Stimulated activated naive CD4-positive, alpha-beta T cell (primary cell): ENCODE measurements around the gene BMERB1.
"Not testable (repeated sequence)": the region's sequence is repeated elsewhere in the genome, so short reads cannot be mapped to it uniquely, and the experiment has no call there.

Experiments used
- DNase-seq, 6 experiments: peaks; one replicate each; lab custom pipeline; 2025; lab: John Stamatoyannopoulos, UW

The BMERB1 gene

DNA sequence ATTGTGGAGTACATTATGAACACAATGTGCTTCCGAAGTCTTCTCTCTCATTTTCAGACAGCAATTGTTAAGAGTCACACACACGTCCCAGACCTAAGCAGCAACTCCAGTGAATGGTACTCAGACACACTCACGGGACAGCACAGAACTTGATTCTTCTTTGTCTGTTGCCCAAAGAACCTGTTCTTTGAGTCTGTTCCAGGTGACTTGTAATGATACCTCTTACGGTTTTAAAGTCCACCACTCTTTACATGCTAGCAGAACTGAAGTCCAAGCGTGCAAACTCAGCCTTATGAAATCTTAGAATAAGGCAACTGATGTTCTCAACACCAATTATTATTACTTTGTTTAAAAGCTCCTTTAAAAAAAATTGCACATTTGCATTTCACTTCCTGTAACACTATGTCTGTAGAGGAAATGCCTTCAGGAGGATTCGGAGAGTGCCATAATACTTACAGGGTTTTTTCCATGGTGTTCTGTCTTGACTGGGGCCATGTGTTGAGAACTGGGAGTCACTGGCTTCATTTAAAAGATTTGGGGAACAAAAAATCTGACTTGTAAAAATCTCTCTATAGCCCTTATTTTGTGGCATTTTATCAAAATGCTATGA lies 160.4 kb downstream of the BMERB1 start:
- no peak for DNase-seq

GRCh38 chr16:15597135-15597534 lies 162.7 kb downstream of the BMERB1 start:
- no peak for DNase-seq

- DNase-seq = no peak
These were observed 163.6 kb downstream of the BMERB1 start for GRCh38 chr16:15597822-15598647.

DNA sequence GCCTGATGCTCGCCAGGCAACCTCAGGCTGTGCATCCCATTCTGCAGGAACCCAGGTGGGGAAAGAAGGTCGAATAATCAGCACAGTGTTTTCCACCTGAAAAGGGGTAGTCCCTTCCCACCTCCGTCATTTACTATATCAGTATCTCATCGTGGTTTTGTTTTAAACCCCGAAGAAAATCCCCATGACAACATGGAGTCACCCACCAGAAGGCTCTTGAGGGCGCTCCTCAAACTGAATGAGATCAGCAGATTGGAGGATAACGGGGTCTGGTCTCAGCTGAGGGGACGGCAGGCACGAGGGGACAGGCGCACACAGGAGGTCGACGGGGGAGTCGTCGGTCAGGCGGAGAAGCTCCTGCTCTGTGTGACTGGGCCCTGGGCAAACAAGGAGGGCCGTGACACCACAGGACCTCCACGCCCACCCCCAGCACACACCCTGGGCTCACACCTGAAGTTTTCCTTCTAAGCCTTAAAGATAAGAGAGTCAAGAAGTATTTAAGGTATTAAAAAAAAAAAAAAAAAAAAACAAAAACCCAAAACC lies 164.3 kb downstream of the BMERB1 start:
- DNase-seq = no peak

GRCh38 chr16:15599303-15600070 lies 165.1 kb downstream of the BMERB1 start:
- no peak for DNase-seq

- DNase-seq = no peak
These were observed 167.0 kb downstream of the BMERB1 start for GRCh38 chr16:15601212-15601879.

DNA sequence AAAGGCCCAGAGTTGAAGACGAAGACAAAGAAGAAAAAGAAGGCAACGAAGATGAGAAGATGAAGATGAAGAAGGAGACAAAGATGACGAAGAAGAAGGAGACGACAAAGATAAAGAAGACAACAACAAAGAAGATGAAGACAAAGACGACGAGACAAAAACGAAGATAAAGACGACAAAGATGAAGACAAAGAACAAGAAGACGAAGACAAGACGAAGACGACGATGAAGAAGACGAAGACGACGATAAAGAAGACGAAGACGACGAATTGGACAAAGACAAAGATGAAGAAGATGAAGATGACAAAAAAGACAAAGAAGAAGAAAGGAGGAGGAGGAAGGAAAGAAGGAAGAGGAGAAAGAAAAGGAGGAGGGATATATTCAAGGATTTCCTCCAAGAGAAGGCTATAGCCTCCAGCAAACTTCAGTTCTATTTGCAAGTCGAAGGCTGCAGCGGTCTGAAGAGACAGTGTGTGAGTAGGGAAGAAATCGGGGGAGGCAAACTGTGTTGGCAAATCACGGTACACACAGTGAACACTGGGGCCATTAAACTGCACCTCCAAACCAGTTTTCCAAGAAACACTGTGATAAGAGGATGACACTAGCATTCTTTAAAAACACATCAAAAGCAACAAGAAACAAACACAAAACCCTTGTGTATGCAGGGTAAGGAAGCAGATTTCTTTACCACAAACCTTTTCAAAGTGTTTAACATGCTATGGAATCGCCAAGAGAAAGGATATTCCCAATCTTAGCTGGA lies 168.1 kb downstream of the BMERB1 start:
- no peak for DNase-seq

DNA sequence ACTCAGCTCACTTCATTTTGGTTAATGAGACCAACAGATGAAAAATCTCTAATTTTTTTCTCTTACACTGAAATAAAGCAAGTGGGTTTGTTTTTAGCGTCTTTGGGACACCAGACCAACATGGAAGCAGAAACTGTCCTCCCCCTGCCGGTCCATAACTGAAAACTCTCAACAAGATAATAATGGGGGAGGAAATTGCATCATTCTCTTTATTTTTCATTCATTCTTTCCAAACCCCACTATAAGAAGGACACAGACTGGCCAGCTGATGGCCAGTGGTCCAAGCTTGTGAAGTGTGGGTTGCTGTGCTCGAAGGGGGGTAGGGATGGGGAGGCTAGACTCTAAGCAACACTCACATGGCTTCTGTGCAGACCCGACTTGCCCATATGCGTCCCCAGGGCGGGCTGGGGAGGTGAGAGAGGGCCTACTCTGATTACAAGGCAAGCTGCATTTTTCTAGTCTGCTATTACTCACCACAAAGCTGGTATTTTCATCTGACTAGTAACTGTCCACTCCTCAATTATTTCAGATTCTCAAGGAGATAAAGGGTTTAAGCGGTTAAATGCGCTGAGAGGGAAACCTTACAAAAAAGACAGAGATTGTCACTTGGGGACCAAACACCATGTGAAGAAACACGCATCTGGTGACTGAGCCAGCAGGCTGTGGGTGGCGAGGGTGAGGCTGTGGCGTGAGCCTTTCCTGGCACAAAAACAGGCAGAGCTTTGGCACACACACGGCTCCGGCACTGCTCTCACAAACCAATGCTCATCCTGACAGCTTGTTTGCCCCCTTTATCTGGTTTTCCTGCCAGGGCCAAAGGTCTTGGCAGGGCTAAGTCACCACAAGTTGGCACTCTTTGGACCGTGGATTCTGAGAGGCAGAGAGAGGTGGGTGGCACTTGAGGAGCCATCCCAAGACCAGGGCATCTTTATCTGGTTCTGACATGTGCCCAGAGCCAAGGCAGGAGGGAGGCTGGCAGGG lies 170.4 kb downstream of the BMERB1 start:
- no peak for DNase-seq

DNA sequence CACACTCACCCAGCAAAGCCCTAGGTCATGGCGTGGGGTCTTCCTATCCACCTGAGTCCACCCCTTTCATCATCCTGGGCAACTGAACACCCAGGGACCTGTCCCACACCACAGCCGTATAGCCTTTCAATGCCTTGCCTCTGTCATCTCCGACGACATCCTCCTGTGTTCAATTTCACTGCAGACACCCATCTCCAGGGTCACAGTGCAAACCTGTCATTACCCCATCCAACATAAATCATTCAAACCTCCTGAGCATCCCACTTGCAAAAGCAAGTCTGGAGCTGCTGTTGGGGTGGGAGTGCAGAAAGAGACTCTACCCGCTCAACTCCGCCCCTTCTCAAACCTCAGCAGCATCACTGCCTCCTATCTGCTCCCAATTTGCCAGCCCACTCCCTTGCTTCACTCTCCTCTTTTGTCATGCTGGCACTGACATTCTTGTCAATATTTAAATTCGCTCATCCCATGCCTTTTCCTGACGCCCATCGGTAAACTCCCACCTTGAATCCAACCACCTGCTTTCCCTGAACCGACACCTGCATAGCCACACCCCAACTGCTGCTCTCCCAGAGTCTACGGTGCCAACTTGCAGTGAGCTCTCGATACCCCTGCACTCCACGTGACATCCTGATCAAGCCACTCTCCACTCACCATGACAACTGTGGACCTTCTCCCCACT lies 171.6 kb downstream of the BMERB1 start:
- no peak for DNase-seq

DNA sequence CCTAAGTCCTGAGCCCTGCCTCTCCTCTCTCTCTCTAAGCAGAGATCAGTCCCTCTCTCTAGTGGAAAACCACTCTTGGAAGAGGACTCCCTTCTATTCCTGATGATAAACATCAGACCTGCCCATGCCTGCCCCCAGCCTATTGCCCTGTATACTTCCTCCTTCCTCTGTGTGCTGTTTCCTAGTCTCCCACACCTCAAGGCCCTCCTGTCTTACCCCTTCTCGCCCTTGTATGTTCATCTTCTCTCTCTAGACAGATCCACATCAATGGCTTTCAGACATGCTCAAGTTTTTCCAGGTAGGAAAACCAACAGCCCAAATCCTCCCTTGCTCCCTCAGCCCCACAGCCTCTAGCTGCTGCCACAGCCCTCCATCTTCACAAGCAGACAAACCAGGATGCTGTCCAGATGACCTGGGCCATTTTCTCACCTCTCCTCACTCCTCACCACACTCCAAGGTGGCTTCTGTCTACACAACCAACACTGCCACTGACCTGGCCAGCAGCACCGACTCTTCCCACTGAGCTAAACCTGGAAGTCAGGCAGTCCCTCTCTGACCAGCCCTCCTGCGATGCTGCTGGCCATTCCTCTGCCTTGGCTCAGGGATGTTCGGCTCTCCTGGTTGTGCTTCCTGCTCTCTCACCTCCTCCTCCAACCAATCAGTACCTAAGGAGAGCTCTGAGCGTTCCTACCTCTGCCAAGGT lies 172.3 kb downstream of the BMERB1 start:
- DNase-seq = no peak

DNA sequence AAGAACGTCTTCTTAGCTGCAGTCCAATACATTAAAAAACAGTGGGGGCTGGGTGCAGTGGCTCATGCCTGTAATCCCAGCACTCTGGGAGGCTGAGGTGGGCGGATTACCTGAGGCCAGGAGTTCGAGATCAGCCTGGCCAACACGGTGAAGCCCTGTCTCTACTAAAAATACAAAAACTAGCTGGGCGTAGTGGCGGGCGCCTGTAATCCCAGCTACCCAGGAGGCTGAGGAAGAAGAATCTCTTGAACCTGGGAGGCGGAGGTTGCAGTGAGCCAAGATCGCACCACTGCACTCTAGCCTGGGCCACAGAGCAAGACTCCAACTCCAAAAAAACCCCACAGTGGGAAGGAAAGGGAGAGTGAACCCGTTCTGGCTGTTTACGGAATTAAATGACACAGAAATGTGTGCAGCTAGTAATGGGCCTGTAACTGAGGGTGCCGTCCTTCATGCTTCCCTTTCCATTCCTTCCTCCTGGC lies 172.9 kb downstream of the BMERB1 start:
- DNase-seq = not testable (repeated sequence)

- DNase-seq = no peak
These were observed 173.5 kb downstream of the BMERB1 start for GRCh38 chr16:15607700-15608396.

DNA sequence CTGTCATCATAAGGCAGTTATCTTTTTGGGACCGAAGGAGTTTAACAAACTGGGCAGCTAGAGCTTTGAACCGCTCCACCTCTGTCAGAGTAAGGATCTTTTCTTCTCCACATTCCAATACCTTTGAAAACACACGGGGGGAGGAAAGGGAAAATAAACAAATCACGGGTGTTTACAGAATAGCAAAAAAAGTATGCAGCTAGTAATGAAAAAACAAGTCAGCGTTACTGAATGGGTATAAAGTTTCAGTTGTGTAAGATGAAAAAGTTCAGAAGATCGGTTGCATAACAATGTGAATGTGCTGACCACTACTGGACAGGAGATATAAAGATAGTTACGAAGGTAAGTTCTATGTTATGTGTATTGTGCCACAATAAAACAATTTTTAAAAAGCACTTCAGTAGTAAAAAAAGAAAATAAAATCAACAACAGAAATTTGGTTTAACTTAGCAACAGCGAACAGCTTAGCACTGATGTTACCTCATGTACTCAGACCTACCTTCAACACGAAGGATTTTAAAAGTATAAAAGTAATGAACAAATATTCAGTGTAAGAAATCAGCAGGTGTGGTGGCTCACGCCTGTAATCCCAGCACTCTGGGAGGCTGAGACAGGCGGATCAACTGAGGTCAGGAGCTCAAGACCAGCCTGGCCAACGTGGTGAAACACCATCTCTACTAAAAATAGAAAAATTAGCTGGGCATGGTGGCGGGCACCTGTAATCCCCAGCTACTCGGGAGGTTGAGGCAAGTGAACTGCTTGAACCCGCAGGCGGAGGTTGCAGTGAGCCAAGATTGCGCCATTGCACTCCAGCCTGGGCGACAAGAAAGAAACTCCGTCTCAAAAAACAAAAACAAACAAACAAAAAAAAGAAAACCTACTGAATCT lies 174.3 kb downstream of the BMERB1 start:
- no peak for DNase-seq

GRCh38 chr16:15609286-15609649 lies 174.9 kb downstream of the BMERB1 start:
- no peak for DNase-seq

GRCh38 chr16:15610369-15610871 lies 176.0 kb downstream of the BMERB1 start:
- DNase-seq = no peak

- no peak for DNase-seq
These were observed 177.2 kb downstream of the BMERB1 start for GRCh38 chr16:15611610-15612009.

- DNase-seq = no peak
These were observed 179.3 kb downstream of the BMERB1 start for GRCh38 chr16:15613676-15614075.
